ENCODE results near the gene BCO1.

The BCO1 gene

DNA sequence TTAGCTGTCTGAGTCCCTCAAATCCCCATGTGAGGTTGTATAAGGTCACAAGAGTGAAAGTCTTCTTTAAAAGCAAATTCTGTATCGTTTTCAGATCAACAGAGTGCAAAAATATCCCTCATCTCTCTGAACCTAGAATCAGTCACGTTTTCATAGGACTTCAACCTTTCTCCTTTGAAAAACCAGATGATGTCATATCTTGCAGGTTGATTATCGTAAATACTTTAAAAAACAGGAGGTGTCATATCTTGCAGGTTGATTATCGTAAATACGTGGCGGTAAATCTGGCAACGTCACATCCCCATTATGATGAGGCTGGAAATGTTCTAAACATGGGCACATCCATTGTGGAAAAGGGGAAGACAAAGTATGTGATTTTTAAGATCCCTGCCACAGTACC is 25.9 kb downstream of the BCO1 start:
- TF ChIP-seq ZBTB17 (tag by site-specific recombination; IDR thresholded peaks at IDR 0.05) (no peak), ZNF626 (tag by site-specific recombination; IDR thresholded peaks at IDR 0.05) (no peak), ATF2 (tag by site-specific recombination; IDR thresholded peaks at IDR 0.05; ENCODE audit: low read depth) (0 out of 2 replicates have a peak, but pooled peaks have one; percentile 27), BCL11B (tag by site-specific recombination; IDR thresholded peaks at IDR 0.05; ENCODE audit: low read depth) (no peak), PRDM6 (tag by site-specific recombination; IDR thresholded peaks at IDR 0.05) (no peak), ZNF48 (tag by site-specific recombination; IDR thresholded peaks at IDR 0.05) (no peak)
- H3K4me1 ChIP-seq (ENCODE audit: control insufficient read depth, insufficient read depth, low read length) = no peaks in the 10 kb centered on the region
- no peak overlapping the region for H3K27ac ChIP-seq (ENCODE audit: extremely low read depth, low read depth, low read length)
- ChIA-PET POLR2A (no interaction called here), CTCF (interaction anchor here (0.5 kb wide), 1 partner anchor 86 kb away, joined by 4 read pairs; no protein-coding TSS in a partner anchor)
- no peaks in the 10 kb centered on the region for H3K36me3 ChIP-seq (ENCODE audit: control insufficient read depth in 2 of 2, insufficient read depth in 1 of 2, low read length in 2 of 2)
- no peaks in the 10 kb centered on the region for H3K9me3 ChIP-seq (ENCODE audit: control insufficient read depth, insufficient read depth, low read depth, low read length)
- no peak overlapping the region for H3K4me3 ChIP-seq (ENCODE audit: low read depth, low read length)

DNA sequence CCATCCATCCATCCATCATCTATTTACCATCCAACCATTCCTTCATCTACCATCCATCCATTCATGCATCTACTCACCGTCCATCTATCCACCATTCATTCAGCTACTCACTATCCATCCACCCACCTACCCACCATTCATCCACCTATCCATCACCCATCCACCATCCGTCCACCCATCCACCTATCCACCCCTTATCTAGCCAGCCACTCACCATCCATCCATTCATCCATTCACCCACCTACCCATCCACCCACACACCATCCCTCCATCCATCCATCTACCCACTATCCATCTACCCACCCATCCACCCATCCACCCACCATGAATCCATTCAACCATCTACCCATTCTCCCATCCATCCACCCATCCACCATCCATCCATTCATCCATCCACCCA is 26.6 kb downstream of the BCO1 start:
- Histone ChIP-seq H3K4me1 (ENCODE audit: control insufficient read depth, insufficient read depth, low read length) (no peaks in the 10 kb centered on the region), H3K4me3 (ENCODE audit: low read depth, low read length) (no peak overlapping the region), H3K27ac (ENCODE audit: extremely low read depth, low read depth, low read length) (no peak overlapping the region), H3K36me3 (ENCODE audit: control insufficient read depth in 2 of 2, insufficient read depth in 1 of 2, low read length in 2 of 2) (no peaks in the 10 kb centered on the region), H3K9me3 (ENCODE audit: control insufficient read depth, insufficient read depth, low read depth, low read length) (no peaks in the 10 kb centered on the region)
- POLR2A ChIA-PET = interaction anchor here (0.9 kb wide), 1 partner anchor 11 kb away, joined by 5 read pairs; no protein-coding TSS in a partner anchor
- CTCF ChIA-PET = no interaction called here
- TF ChIP-seq ZNF488 (tag by site-specific recombination; IDR thresholded peaks at IDR 0.05) (no peak), ZNF660 (tag by site-specific recombination; IDR thresholded peaks at IDR 0.05) (no peak), ZNF529 (tag by site-specific recombination; IDR thresholded peaks at IDR 0.05; ENCODE audit: insufficient replicate concordance) (no peak), ZNF571 (tag by site-specific recombination; IDR thresholded peaks at IDR 0.05) (no peak), ZNF133 (tag by site-specific recombination; IDR thresholded peaks at IDR 0.05) (no peak), ZNF580 (tag by site-specific recombination; IDR thresholded peaks at IDR 0.05) (no peak), ZNF433 (tag by site-specific recombination; IDR thresholded peaks at IDR 0.05; ENCODE audit: low read depth) (no peak), HOXD13 (CRISPR knock-in tag; IDR thresholded peaks at IDR 0.05; ENCODE audit: borderline replicate concordance) (no peak), GLIS2 (tag by site-specific recombination; IDR thresholded peaks at IDR 0.05) (no peak), SCRT2 (tag by site-specific recombination; IDR thresholded peaks at IDR 0.05) (no peak), ZNF155 (tag by site-specific recombination; IDR thresholded peaks at IDR 0.05) (no peak), ZNF2 (tag by site-specific recombination; IDR thresholded peaks at IDR 0.05) (no peak), REPIN1 (tag by site-specific recombination; IDR thresholded peaks at IDR 0.05; ENCODE audit: low read depth) (no peak), EGR2 (tag by site-specific recombination; IDR thresholded peaks at IDR 0.05; ENCODE audit: low read depth) (peak; percentile 51; the same call in 1 of the 2 replicates), ZNF704 (tag by site-specific recombination; IDR thresholded peaks at IDR 0.05) (no peak)
- TF ChIP-seq, protein P1, sequence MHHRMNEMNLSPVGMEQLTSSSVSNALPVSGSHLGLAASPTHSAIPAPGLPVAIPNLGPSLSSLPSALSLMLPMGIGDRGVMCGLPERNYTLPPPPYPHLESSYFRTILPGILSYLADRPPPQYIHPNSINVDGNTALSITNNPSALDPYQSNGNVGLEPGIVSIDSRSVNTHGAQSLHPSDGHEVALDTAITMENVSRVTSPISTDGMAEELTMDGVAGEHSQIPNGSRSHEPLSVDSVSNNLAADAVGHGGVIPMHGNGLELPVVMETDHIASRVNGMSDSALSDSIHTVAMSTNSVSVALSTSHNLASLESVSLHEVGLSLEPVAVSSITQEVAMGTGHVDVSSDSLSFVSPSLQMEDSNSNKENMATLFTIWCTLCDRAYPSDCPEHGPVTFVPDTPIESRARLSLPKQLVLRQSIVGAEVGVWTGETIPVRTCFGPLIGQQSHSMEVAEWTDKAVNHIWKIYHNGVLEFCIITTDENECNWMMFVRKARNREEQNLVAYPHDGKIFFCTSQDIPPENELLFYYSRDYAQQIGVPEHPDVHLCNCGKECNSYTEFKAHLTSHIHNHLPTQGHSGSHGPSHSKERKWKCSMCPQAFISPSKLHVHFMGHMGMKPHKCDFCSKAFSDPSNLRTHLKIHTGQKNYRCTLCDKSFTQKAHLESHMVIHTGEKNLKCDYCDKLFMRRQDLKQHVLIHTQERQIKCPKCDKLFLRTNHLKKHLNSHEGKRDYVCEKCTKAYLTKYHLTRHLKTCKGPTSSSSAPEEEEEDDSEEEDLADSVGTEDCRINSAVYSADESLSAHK (tag by site-specific recombination; IDR thresholded peaks at IDR 0.05) = no peak
- TF ChIP-seq, protein P2, sequence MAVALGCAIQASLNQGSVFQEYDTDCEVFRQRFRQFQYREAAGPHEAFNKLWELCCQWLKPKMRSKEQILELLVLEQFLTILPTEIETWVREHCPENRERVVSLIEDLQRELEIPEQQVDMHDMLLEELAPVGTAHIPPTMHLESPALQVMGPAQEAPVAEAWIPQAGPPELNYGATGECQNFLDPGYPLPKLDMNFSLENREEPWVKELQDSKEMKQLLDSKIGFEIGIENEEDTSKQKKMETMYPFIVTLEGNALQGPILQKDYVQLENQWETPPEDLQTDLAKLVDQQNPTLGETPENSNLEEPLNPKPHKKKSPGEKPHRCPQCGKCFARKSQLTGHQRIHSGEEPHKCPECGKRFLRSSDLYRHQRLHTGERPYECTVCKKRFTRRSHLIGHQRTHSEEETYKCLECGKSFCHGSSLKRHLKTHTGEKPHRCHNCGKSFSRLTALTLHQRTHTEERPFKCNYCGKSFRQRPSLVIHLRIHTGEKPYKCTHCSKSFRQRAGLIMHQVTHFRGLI (tag by site-specific recombination; IDR thresholded peaks at IDR 0.05) = no peak
- TF ChIP-seq, protein P3, sequence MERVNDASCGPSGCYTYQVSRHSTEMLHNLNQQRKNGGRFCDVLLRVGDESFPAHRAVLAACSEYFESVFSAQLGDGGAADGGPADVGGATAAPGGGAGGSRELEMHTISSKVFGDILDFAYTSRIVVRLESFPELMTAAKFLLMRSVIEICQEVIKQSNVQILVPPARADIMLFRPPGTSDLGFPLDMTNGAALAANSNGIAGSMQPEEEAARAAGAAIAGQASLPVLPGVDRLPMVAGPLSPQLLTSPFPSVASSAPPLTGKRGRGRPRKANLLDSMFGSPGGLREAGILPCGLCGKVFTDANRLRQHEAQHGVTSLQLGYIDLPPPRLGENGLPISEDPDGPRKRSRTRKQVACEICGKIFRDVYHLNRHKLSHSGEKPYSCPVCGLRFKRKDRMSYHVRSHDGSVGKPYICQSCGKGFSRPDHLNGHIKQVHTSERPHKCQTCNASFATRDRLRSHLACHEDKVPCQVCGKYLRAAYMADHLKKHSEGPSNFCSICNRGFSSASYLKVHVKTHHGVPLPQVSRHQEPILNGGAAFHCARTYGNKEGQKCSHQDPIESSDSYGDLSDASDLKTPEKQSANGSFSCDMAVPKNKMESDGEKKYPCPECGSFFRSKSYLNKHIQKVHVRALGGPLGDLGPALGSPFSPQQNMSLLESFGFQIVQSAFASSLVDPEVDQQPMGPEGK (tag by site-specific recombination; IDR thresholded peaks at IDR 0.05) = no peak

Measured in HEK293 (cell line).